RPMI7951 (cell line): ENCODE data around the gene NRCAM. TPM values are rescaled to one million over a fixed set of nuclear protein-coding genes. Genes with fewer than 3 reads are reported as not detected.
"Not testable (repeated sequence)": the region's sequence is repeated elsewhere in the genome, so short reads cannot be mapped to it uniquely, and the experiment has no call there.

Experiments
- DNase-seq: peaks from one replicate; pipeline ENCODE4 v3.0.0-alpha.2; 2012; ENCODE audit warnings: low read depth
- total RNA-seq: library from RNA; depleted of rRNA; stranded (reverse); fragments of >200 nt; shearing (Covaris generic); gene quantifications from 2 replicates; pipeline ENCODE4 v1.2.3, GENCODE V29; 2014; rRNA removed

The NRCAM gene
- 0.78 and 1.7 TPM in 2 replicates for total RNA-seq

DNA sequence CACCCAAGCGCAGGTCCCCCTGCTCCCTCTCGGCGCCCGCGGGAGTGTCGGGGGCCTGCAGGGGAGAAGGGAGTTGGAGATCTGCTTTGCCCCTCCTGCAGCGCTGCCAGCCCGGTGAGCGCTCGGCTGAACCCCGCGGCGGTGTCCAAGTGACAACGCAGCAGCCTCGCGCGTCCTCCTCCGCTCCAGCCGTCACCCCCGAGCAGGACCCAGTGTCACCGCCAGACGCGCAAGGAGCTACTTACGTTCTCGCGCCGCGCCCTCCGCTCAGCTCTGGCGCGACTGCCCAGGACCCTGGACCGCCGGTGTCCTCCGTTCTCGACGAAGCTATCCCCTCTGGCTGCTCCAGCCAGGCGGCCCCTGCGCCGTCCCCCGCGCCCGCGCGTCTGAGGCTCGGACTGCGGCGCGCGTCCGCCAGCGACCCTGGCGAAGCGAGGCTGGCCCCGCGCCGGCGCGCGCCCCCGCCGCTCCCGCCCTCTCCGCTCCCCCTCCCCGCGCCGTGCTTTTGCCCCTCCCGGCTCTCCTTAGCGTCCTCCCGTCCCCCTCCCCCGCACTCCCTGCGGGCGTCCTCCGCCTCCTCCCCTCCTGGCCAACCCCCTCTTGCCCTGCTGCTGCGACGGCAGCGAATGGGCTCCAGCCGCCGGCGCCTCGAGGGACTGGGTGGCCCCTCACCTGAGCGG lies at the start of gene NRCAM:
Gene NRCAM, minus strand, starts transcription at position 439 of the 680 bp plus-strand sequence. CDS start 216,372 bp downstream, outside the sequence.
- no peak for DNase-seq

GRCh38 chr7:108504576-108504975 lies 48.3 kb upstream of the NRCAM start:
- DNase-seq = not testable (repeated sequence)

- DNase-seq = peak; percentile 68
Observed at GRCh38 chr7:108503112-108504026, 47.1 kb upstream of the NRCAM start.

GRCh38 chr7:108499566-108499965 lies 43.3 kb upstream of the NRCAM start:
- no peak for DNase-seq

DNA sequence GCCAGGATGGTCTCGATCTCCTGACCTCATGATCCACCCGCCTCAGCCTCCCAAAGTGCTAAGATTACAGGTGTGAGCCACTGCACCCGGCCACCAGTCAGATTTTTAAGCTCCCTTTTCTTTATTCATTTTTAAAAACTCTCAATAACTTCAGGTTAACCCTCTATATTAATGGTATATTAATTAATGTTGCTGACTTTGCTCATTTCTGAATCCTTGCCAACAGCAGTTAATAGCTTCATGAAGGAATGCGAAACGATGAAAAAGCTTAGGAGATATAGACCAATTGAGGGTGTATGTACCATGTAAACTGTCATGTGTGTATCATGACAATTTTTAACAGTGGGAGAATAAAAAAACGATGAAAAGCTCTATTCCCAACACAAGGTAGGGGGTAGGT lies 42.2 kb upstream of the NRCAM start:
- no peak for DNase-seq

DNA sequence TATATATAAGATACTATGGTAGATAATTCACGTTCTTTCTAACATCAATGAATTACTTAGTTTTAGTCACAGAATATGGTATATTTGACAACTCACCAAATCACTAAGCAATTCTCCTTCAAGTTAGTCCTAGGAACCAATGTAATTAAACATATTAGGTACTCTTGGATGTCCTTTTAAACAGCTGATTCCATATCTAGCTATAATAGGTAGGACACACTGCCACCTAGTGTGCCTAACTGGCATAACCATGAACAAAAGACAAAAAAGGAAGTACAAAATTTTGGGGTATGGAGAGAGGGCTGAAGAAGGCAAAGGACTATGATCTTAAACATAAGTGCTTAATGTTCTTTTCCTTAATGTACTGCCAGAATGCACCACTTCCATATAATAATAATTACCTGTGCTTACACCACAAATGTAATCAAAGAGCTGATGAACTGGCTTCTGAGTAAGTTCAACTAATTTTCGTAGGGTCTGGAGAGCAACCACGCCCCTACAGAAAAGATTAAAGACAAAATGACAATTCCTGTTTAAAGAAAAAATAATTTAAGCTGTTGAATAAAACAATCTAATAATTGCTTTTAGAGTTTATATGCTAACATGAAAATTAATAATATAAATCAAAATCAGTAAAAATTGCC lies 41.0 kb upstream of the NRCAM start:
- peak; percentile 50 for DNase-seq

DNA sequence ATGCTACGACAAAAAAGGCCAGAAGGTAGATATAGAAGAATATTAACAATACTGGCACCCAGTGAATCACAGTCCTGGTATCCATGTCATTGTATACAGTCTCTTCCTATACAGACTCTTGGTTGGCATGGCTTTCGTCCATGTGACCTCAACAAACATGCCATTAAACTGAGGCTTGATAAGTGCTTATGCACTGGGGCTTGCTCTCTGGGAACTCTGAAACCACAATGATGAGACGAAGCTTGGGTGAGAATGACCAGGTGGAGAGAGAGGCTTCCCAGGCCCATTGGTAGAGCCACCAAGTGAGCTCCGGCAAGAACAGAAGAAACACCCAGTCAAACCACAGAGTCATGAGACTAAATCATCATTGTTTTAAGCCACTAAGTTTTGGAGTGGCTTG lies 36.5 kb upstream of the NRCAM start:
- DNase-seq = peak; percentile 9

GRCh38 chr7:108488768-108489538 lies 32.7 kb upstream of the NRCAM start:
- DNase-seq = no peak

GRCh38 chr7:108487646-108488045 lies 31.4 kb upstream of the NRCAM start:
- no peak for DNase-seq

DNA sequence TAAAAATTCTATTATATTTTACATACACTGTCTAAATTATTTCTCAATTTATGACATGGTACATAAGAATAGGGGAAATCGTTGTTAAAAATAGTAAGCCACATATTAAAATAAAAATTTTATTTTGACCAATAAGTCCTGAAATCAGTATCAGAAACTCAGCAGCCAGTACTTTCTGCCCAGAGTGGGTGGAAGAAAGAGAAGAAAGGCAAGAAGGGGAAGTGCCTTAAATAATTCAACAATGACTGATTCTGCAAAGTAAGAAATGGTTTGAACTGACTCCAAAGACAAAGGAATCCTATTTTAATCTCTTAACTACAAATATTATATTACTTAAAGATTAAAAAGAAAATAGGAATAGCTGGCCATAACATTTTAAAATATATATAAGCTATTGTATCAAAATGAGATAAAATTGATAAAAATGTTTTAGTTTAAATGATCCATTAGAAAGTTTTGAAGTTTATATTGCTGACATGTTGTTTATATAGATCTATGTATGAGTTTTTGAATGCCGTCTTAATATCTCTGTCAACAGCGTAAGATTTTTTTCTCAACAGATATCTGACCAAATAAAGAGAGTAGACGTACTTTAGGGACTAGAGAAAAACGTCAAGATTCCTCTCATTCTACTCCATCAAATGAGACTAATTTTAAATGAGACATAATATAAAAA lies 30.2 kb upstream of the NRCAM start:
- DNase-seq = no peak

GRCh38 chr7:108484137-108484536 lies 27.9 kb upstream of the NRCAM start:
- no peak for DNase-seq

DNA sequence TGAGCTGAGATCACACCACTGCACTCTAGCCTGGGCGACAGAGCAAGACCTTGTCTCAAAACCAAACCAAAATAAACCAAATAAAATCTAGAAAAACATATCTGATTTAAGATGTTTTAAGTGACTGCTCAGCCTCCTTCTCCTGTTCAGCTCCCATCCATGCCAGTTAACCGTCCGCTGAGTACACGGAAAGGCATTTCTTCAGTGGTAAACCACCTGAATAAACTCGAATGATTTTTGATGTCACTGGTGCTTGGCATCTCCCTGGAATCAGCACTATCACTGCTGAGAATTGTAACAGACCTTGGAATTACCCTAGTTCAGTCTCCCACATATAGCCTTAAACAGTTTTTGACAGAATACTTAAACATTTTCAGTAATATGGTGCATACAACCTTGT lies 24.1 kb upstream of the NRCAM start:
- DNase-seq = no peak

DNA sequence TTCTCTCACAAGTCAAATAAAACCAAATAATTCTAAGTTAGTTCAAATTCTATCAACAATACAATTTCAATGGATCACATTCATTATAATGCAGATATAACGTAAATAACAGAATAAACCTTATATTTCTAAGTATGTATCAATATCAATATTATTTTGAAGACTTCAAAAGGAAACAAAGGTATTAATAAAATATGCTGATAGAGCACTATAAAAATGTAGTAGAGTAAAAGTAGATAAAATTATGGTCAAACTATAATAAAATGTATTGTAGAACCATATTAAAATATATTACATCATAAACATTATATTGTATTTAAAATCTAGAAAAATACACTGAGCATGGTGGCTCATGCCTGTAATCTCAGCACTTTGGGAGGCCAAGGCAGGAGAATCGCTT lies 23.5 kb upstream of the NRCAM start:
- no peak for DNase-seq

DNA sequence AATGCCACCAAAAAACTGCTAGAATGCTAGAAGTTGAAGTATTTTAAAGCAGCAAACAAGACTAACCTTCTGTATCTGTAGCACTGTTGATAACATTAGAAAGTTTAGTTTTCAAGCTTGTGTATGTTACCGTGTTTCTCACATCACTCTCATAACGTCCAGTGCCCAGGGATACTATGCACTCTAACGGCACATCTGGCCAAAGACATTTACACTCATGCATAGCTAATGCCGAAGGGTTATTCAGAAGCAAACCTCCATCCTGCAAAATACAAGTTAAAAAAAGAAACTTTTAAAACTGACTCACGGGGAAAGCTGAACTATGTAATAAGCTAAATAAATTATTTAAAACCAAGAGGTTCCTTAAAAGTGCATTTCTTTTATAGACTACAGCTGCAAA lies 22.9 kb upstream of the NRCAM start:
- DNase-seq = no peak

DNA sequence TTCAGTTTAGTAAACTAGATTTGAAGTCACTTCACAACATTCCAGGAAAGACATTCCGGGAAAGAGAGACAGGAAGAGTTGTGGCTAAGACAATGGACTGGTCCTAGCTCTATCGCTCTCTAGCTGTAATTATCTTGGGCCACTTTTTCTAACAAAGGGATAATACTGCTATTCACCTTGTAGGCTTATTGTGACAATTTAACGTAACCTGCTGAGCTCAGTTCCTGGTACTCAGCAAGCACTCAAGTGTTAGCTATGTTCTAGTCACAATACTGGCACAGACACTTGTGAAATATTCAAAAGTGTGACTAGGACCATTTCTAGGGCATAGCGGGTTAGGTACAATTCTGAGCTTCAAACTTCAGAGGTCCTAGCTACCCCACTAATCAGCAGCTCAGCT lies 12.0 kb upstream of the NRCAM start:
- DNase-seq = no peak

DNA sequence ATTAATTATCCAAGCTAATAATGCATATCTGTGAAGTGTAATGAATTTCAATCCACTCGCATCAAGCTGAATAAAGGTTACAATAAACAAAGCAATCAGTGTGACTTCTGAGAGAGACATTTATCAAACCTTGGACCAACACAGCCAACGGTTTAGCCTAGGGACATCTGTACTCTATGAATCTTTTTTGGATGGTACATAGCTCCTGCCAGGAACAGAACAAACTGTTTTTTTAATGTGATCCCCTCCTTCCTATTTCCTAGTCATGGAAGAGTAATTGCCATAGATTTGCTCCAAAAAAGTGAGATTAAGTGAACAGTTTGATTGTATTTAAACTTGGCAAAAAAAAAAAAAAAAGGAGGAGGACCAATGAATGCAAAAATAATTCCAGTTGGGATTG lies 11.2 kb upstream of the NRCAM start:
- no peak for DNase-seq

DNA sequence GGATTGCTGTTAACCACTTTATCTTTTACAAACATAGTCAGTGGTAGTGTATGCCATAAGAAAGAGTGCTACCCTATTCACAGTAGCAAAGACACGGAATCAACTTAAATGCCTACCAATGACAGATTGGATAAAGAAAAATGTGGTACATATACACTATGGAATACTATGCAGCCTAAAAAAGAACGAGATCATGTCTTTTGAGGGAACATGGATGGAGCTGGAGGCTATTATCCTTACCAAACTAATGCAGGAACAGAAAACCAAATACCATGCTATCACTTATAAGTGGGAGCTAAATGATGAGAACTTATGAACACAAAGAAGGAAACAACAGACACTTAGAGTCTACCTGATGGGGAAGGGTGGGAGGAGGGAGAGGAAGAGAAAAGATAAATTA lies 10.1 kb upstream of the NRCAM start:
- not testable (repeated sequence) for DNase-seq

DNA sequence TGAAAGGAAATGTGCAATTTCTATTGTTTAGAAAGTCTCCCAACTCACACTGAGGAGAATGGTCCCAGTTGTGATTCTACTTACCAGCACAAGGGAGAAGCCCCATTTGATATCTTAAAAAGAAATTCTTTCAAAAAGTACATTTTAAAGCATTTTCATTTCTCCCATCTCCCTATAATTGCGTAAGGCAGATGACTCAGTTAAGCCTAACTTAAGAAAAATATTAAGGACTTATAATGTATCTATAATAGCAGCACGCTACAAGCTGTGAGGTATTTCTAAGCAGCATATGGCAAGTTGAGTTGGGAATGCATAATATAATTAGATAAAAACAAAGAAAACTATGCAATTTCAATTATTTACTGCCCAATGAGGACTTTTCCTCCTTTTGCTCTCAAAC lies 8.5 kb upstream of the NRCAM start:
- DNase-seq = no peak

DNA sequence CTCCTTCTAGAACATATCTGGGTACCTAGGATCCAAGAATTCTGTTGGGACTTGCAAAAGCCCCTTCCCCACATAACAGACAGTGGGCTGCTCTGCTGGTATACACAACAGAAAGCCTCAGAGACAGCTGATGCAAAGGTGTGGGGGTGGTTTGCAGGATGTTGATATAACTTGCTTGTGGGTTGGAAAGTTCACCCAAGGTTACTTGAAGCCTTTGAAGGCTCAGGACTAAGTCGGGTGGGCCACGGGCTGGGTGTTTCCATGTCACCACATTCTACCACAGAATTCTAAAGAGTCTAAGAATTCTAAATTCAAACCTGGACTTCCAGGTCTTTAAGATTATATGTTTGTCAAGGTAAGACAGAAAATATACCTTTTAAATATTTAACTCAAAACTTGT lies 7.4 kb upstream of the NRCAM start:
- no peak for DNase-seq

- DNase-seq = no peak
Observed at GRCh38 chr7:108461840-108462239, 5.6 kb upstream of the NRCAM start.

- DNase-seq = no peak
Observed at GRCh38 chr7:108460964-108461363, 4.7 kb upstream of the NRCAM start.
